Endothelial cell of umbilical vein (primary cell): Measurements from ENCODE around the gene ACLY. TPM values are rescaled to one million over a fixed set of nuclear protein-coding genes. Genes with fewer than 3 reads are reported as not detected.
A peak's percentile ranks its signal among the peaks of the same experiment; 100 is the strongest.
"Not testable (repeated sequence)": the region's sequence is repeated elsewhere in the genome, so short reads cannot be mapped to it uniquely, and the experiment has no call there.

Source experiments
- BruUV-seq: library from RNA; stranded (reverse); fragments of 400-500 nt; replicated peaks from 2 replicates; lab custom pipeline; 2021; lab: Mats Ljungman, UMichigan
- CTCF ChIA-PET: fragments of 300-600, 350-600 bp; sonication (Branson Sonifier 250); formaldehyde crosslinking; loops from one replicate; lab custom pipeline; 2021; ENCODE audit warnings: antibody characterized with exemption, inconsistent platforms; lab: Charles Lee
- POLR2A ChIA-PET: fragments of 300-600, 350-600 bp; sonication (Branson Sonifier 250); formaldehyde crosslinking; loops from one replicate; lab custom pipeline; 2021; ENCODE audit warnings: antibody characterized with exemption, inconsistent platforms; lab: Charles Lee
- DNase-seq: peaks from one replicate; pipeline ENCODE4 v3.0.0-alpha.2; 2011; ENCODE audit warnings: low read depth, low spot score
- FAIRE-seq: peaks from 2 replicates; lab custom pipeline; 2011; peaks lifted over from hg19 to GRCh38; lab: Jason Lieb, UNC
- H2AFZ ChIP-seq: 2 replicates; pipeline ENCODE4 v1.6.0; 2012; ENCODE audit warnings: low read depth, low read length, control low read depth, inconsistent platforms
- H3K27ac ChIP-seq: 2 replicates; pipeline ENCODE4 v1.5.1; 2011; ENCODE audit warnings: low read depth, mild to moderate bottlenecking, control low read depth, low read length, moderate library complexity; ENCODE audit not compliant: insufficient read depth
- H3K27me3 ChIP-seq, 2 experiments: 2 replicates each; pipeline versions ENCODE4 v1.6.0 to v1.6.1; 2011; ENCODE audit warnings: low read length in 2 of 2, mixed read lengths in 1 of 2; ENCODE audit not compliant: control insufficient read depth in 2 of 2, insufficient read depth in 2 of 2
- H3K36me3 ChIP-seq, 2 experiments: 2 replicates in 1 of 2; 3 replicates in 1 of 2; pipeline ENCODE4 v1.5.1; 2011; ENCODE audit warnings: low read length in 2 of 2, mild to moderate bottlenecking in 1 of 2, moderate library complexity in 1 of 2; ENCODE audit not compliant: control insufficient read depth in 2 of 2, insufficient read depth in 2 of 2; ENCODE audit errors: extremely low read depth in 1 of 2
- H3K4me1 ChIP-seq: 3 replicates; pipeline ENCODE4 v1.5.1; 2011; ENCODE audit warnings: mild to moderate bottlenecking, low read length; ENCODE audit not compliant: control insufficient read depth, insufficient read depth; ENCODE audit errors: extremely low read depth
- H3K4me2 ChIP-seq: 2 replicates; pipeline ENCODE4 v1.6.1; 2011; ENCODE audit warnings: low read length, control low read depth, mixed read lengths; ENCODE audit not compliant: insufficient read depth
- H3K4me3 ChIP-seq, 3 experiments: fragments of 200-600 bp in 1 of 3; sonication (generic), shearing (Covaris generic) in 1 of 3; replicated peaks in 1 of 3; 2 replicates each; pipeline ENCODE4 v1.5.1; 2011 to 2016; ENCODE audit warnings: control low read depth in 3 of 3, low read length in 3 of 3, mild to moderate bottlenecking in 2 of 3, inconsistent platforms in 1 of 3, low read depth in 1 of 3, moderate library complexity in 1 of 3; ENCODE audit not compliant: insufficient read depth in 1 of 3
- H3K79me2 ChIP-seq: 2 replicates; pipeline ENCODE4 v1.6.0; 2012; ENCODE audit warnings: low read length, inconsistent platforms; ENCODE audit not compliant: control insufficient read depth, insufficient read depth
- H3K9ac ChIP-seq: replicated peaks from 2 replicates; pipeline ENCODE3; 2011; ENCODE audit warnings: low read length, control low read depth; ENCODE audit not compliant: insufficient read depth; ENCODE audit errors: extremely low read depth
- H3K9me1 ChIP-seq: replicated peaks from 3 replicates; pipeline ENCODE4 v1.6.0; 2011; ENCODE audit warnings: mild to moderate bottlenecking, low read length; ENCODE audit not compliant: control insufficient read depth, insufficient read depth; ENCODE audit errors: extremely low read depth
- H3K9me3 ChIP-seq: replicated peaks from 2 replicates; pipeline ENCODE4 v1.5.1; 2012; ENCODE audit warnings: low read length, inconsistent platforms; ENCODE audit not compliant: control insufficient read depth, insufficient read depth
- H4K20me1 ChIP-seq: replicated peaks from 2 replicates; pipeline ENCODE3; 2011; ENCODE audit warnings: mild to moderate bottlenecking, low read length; ENCODE audit not compliant: control insufficient read depth, insufficient read depth; ENCODE audit errors: extremely low read depth
- EZH2 ChIP-seq: IDR thresholded peaks from 2 replicates; pipeline ENCODE4 v1.6.1; 2012; ENCODE audit warnings: borderline replicate concordance, low read depth, mild to moderate bottlenecking, moderate library complexity, low read length, inconsistent platforms; ENCODE audit not compliant: severe bottlenecking
- FOS ChIP-seq: IDR thresholded peaks from 2 replicates; pipeline ENCODE4 v1.6.1; 2011; ENCODE audit warnings: mild to moderate bottlenecking, low read length, moderate library complexity, borderline replicate concordance; ENCODE audit not compliant: insufficient read depth
- GATA2 ChIP-seq: IDR thresholded peaks from 2 replicates; pipeline ENCODE4 v1.7.0; 2011; ENCODE audit warnings: low read depth, mild to moderate bottlenecking, moderate library complexity, mixed read lengths, low read length; ENCODE audit not compliant: insufficient read length, insufficient read depth
- JUN ChIP-seq: IDR thresholded peaks from 2 replicates; pipeline ENCODE4 v1.6.1; 2011; ENCODE audit warnings: borderline replicate concordance, low read depth; ENCODE audit not compliant: insufficient read length, insufficient read depth
- MAX ChIP-seq: IDR thresholded peaks from 2 replicates; pipeline ENCODE4 v1.6.1; 2011; ENCODE audit not compliant: insufficient read depth, insufficient read length
- MYC ChIP-seq: IDR thresholded peaks from one replicate; pipeline ENCODE4 v1.6.1; 2011; ENCODE audit warnings: mild to moderate bottlenecking, low read depth, low read length
- POLR2A ChIP-seq: IDR thresholded peaks from 2 replicates; pipeline ENCODE4 v1.6.1; 2012; ENCODE audit warnings: low read depth, mild to moderate bottlenecking, control low read depth, low read length
- POLR2AphosphoS5 ChIP-seq: IDR thresholded peaks from 2 replicates; pipeline ENCODE4 v1.6.1; 2012; ENCODE audit warnings: low read depth, mild to moderate bottlenecking, control low read depth, low read length, moderate library complexity; ENCODE audit not compliant: insufficient read depth
- dilution Hi-C: fragments of 300-500 bp; cut with MboI; formaldehyde crosslinking; loops from one replicate; pipeline ENCODE4 v1.15.0; 2019; ENCODE audit warnings: low sequenced_read_pairs; ENCODE audit not compliant: extremely low pct_ligation_motif_present
- intact Hi-C: fragments of 100-400 bp; cut with micrococcal nuclease; formaldehyde crosslinking; loops from one replicate; pipeline ENCODE4 v1.10.0; 2022
- polyA plus RNA-seq, 4 experiments: library from polyadenylated mRNA; depleted of rRNA in 3 of 4; stranded (reverse) in 3 of 4; unstranded in 1 of 4; fragments of >200 nt; gene quantifications; 2 replicates each; pipeline versions ENCODE4 v1.2.1 to v1.2.3, GENCODE V29; 2011 to 2012; ENCODE audit warnings: missing spikeins in 1 of 4
- total RNA-seq: library from RNA; stranded (reverse); gene quantifications from 2 replicates; pipeline ENCODE4 v1.2.3, GENCODE V29; 2021
- TF ChIP-seq, protein P1 (sequence below), 2 donors: IDR thresholded peaks; 1 replicate in 1 of 2; 2 replicates in 1 of 2; pipeline ENCODE4 v1.5.1; 2011; ENCODE audit warnings: low read length in 2 of 2, mild to moderate bottlenecking in 2 of 2, moderate library complexity in 2 of 2, control low read depth in 1 of 2, inconsistent platforms in 1 of 2, low read depth in 1 of 2; ENCODE audit not compliant: insufficient read depth in 1 of 2; ENCODE audit errors: extremely low read depth in 1 of 2

The ACLY gene
- total and polyA plus RNA-seq, 2 donors (not counting 3 experiments of a cell fraction or from before 2014, with no cell fraction given) = 174 to 324 TPM

DNA sequence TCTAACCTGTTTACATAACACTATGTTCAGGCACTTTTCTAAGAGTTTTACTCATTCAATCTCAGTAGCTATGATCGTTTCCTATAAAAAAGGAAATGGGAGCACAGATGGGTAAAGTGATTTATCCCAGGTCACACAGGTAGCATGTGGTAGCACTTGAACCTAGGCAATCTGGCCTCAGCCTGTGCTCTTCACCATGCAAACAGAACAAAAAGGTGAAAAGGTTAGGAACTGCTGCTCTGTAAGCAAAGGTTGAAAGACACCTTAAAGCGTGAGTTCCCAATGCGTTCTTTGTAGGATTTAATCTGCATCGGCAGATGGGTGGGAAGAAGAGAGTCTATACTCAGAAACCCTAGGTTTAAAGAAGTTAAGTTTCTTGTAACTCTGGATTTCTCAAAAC is 38.6 kb downstream of the ACLY start:
- H3K9ac ChIP-seq = no peak overlapping the region
- H3K27ac ChIP-seq = no peak overlapping the region
- no peaks in the 10 kb centered on the region for H3K4me1 ChIP-seq
- H3K9me3 ChIP-seq = no peaks in the 10 kb centered on the region
- peak; percentile 26 for FAIRE-seq
- no peak for DNase-seq
- ChIA-PET CTCF (no interaction called here), POLR2A (no interaction called here)
- no peaks in the 10 kb centered on the region for H4K20me1 ChIP-seq
- H3K4me2 ChIP-seq = no peak overlapping the region
- no peak for TF ChIP-seq POLR2A
- TF ChIP-seq JUN = no peak
- TF ChIP-seq MYC = no peak
- no peak for TF ChIP-seq GATA2
- TF ChIP-seq MAX = no peak
- TF ChIP-seq EZH2 = no peak
- TF ChIP-seq POLR2AphosphoS5 = no peak
- TF ChIP-seq, protein P1, sequence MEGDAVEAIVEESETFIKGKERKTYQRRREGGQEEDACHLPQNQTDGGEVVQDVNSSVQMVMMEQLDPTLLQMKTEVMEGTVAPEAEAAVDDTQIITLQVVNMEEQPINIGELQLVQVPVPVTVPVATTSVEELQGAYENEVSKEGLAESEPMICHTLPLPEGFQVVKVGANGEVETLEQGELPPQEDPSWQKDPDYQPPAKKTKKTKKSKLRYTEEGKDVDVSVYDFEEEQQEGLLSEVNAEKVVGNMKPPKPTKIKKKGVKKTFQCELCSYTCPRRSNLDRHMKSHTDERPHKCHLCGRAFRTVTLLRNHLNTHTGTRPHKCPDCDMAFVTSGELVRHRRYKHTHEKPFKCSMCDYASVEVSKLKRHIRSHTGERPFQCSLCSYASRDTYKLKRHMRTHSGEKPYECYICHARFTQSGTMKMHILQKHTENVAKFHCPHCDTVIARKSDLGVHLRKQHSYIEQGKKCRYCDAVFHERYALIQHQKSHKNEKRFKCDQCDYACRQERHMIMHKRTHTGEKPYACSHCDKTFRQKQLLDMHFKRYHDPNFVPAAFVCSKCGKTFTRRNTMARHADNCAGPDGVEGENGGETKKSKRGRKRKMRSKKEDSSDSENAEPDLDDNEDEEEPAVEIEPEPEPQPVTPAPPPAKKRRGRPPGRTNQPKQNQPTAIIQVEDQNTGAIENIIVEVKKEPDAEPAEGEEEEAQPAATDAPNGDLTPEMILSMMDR (IDR thresholded peaks at IDR 0.05; ENCODE audit: extremely low read depth in 1 of 2, insufficient read depth in 1 of 2, low read depth in 1 of 2, low read length in 2 of 2) = no peak
- TF ChIP-seq FOS = no peak
- H3K4me3 ChIP-seq = no peak overlapping the region
- no peaks in the 10 kb centered on the region for H3K27me3 ChIP-seq
- H2AFZ ChIP-seq = no peak overlapping the region
- peaks cover 40 to 41% of the 10 kb centered on the region in 2 experiments for H3K36me3 ChIP-seq
- dilution Hi-C loops = no loop called here
- H3K79me2 ChIP-seq = peaks cover 5% of the 10 kb centered on the region
- no TSS peak for BruUV-seq
- no peaks in the 10 kb centered on the region for H3K9me1 ChIP-seq
- intact Hi-C loops = no loop called here

GRCh38 chr17:41874293-41874670 is 44.5 kb downstream of the ACLY start:
- intact Hi-C loops, H3K9ac ChIP-seq, H3K4me2 ChIP-seq, H3K4me1 ChIP-seq, H3K9me1 ChIP-seq, H3K4me3 ChIP-seq, DNase-seq, POLR2A ChIA-PET, BruUV-seq, H3K27me3 ChIP-seq, H3K9me3 ChIP-seq, H4K20me1 ChIP-seq, H2AFZ ChIP-seq, CTCF ChIA-PET, H3K27ac ChIP-seq, FAIRE-seq, dilution Hi-C loops, H3K79me2 ChIP-seq: not testable (repeated sequence)
- H3K36me3 ChIP-seq = peaks cover 40 to 51% of the 10 kb centered on the region in 2 experiments
